GM18520 (cell line): ENCODE data around the gene USP12.

Source experiments
- ATAC-seq: cut with Tn5 transposase; IDR thresholded peaks from one replicate; pipeline ENCODE4 v1.9.1; 2021; ENCODE audit not compliant: unreplicated experiment

USP12 gene

GRCh38 chr13:27183561-27184147 is 12.0 kb upstream of the USP12 start:
- no peak for ATAC-seq

- ATAC-seq = no peak
Measured at GRCh38 chr13:27182844-27183497, 11.4 kb upstream of the USP12 start.

GRCh38 chr13:27182054-27182453 is 10.4 kb upstream of the USP12 start:
- ATAC-seq = no peak

- ATAC-seq = no peak
Measured at GRCh38 chr13:27177852-27178251, 6.2 kb upstream of the USP12 start.

- no peak for ATAC-seq
Measured at GRCh38 chr13:27176470-27177410, 5.1 kb upstream of the USP12 start.

GRCh38 chr13:27174766-27175455 is 3.3 kb upstream of the USP12 start:
- ATAC-seq = no peak

- no peak for ATAC-seq
Measured at GRCh38 chr13:27172495-27172842, 858 bp upstream of the USP12 start.

- ATAC-seq = peak; percentile 71
Measured at GRCh38 chr13:27171827-27172494, 350 bp upstream of the USP12 start.

GRCh38 chr13:27170516-27171243 is 931 bp downstream of the USP12 start:
- no peak for ATAC-seq

GRCh38 chr13:27170221-27170515 is 1.4 kb downstream of the USP12 start:
- no peak for ATAC-seq

GRCh38 chr13:27168906-27169657 is 2.5 kb downstream of the USP12 start:
- ATAC-seq = no peak

GRCh38 chr13:27168086-27168485 is 3.5 kb downstream of the USP12 start:
- ATAC-seq = no peak

- no peak for ATAC-seq
Measured at GRCh38 chr13:27166313-27166712, 5.3 kb downstream of the USP12 start.

- ATAC-seq = no peak
Measured at GRCh38 chr13:27161980-27162379, 9.6 kb downstream of the USP12 start.

GRCh38 chr13:27161423-27161822 is 10.2 kb downstream of the USP12 start:
- ATAC-seq = no peak

GRCh38 chr13:27160657-27161295 is 10.8 kb downstream of the USP12 start:
- ATAC-seq = no peak

- no peak for ATAC-seq
Measured at GRCh38 chr13:27159806-27160563, 11.6 kb downstream of the USP12 start.

- ATAC-seq = no peak
Measured at GRCh38 chr13:27158335-27158734, 13.3 kb downstream of the USP12 start.
